H1 (cell line): ENCODE results near the gene CD8B2. TPM values are rescaled to one million over a fixed set of nuclear protein-coding genes. Genes with fewer than 3 reads are reported as not detected.

Experiments
- CTCF ChIA-PET: fragments of 300-600 bp; sonication (Branson Sonifier 250); formaldehyde crosslinking; loops from one replicate; lab custom pipeline; 2021; ENCODE audit not compliant: partially characterized antibody; lab: Charles Lee
- POLR2A ChIA-PET: fragments of 300-600 bp; sonication (Branson Sonifier 250); formaldehyde crosslinking; loops from one replicate; lab custom pipeline; 2021; ENCODE audit warnings: inconsistent platforms; ENCODE audit not compliant: partially characterized antibody; lab: Charles Lee
- DNase-seq, 2 experiments: peaks; one replicate each; pipeline versions ENCODE4 v3.0.0 to v3.0.0-alpha.2; 2010 to 2022; ENCODE audit warnings: low spot score in 2 of 2, low read depth in 1 of 2, mixed read lengths in 1 of 2
- FAIRE-seq: peaks from 2 replicates; lab custom pipeline; 2011; peaks lifted over from hg19 to GRCh38; lab: Jason Lieb, UNC
- H2AFZ ChIP-seq: 2 replicates; pipeline ENCODE4 v1.8.1; 2012; ENCODE audit warnings: low read length, inconsistent platforms
- H2AK5ac ChIP-seq: 2 replicates; pipeline ENCODE4 v1.6.1; 2013; ENCODE audit warnings: low read depth, low read length
- H2BK120ac ChIP-seq: replicated peaks from 2 replicates; pipeline ENCODE3; 2013; ENCODE audit warnings: low read depth, low read length, inconsistent platforms
- H2BK12ac ChIP-seq: 2 replicates; pipeline ENCODE4 v1.6.1; 2013; ENCODE audit warnings: low read depth, low read length
- H2BK15ac ChIP-seq: 2 replicates; pipeline ENCODE4 v1.6.1; 2013; ENCODE audit warnings: low read length
- H2BK20ac ChIP-seq: 2 replicates; pipeline ENCODE4 v1.6.1; 2013; ENCODE audit warnings: low read length
- H2BK5ac ChIP-seq: 2 replicates; pipeline ENCODE4 v1.6.1; 2013; ENCODE audit warnings: low read depth, low read length
- H3K14ac ChIP-seq: 2 replicates; pipeline ENCODE4 v1.6.1; 2013; ENCODE audit warnings: inconsistent platforms; ENCODE audit not compliant: insufficient read length
- H3K18ac ChIP-seq: 2 replicates; pipeline ENCODE4 v1.6.1; 2013; ENCODE audit warnings: low read length; ENCODE audit errors: extremely low read depth
- H3K23ac ChIP-seq: 2 replicates; pipeline ENCODE4 v1.6.1; 2013; ENCODE audit warnings: inconsistent platforms; ENCODE audit not compliant: insufficient read length
- H3K23me2 ChIP-seq: 2 replicates; pipeline ENCODE4 v1.6.1; 2013; ENCODE audit warnings: low read depth, low read length
- H3K27ac ChIP-seq: 2 replicates; pipeline ENCODE4 v1.6.1; 2011; ENCODE audit warnings: low read depth, low read length, inconsistent platforms
- H3K27me3 ChIP-seq, 4 experiments: replicated peaks in 1 of 4; 1 replicate in 1 of 4; 2 replicates in 3 of 4; pipeline versions ENCODE4 v1.6.1 to v1.8.1; 2011 to 2013; ENCODE audit warnings: low read length in 3 of 4, mild to moderate bottlenecking in 3 of 4, inconsistent platforms in 2 of 4, mixed read lengths in 2 of 4, moderate library complexity in 1 of 4; ENCODE audit not compliant: control insufficient read depth in 3 of 4, insufficient read depth in 3 of 4; ENCODE audit errors: extremely low read depth in 1 of 4
- H3K36me3 ChIP-seq, 4 experiments: 2 replicates each; pipeline versions ENCODE4 v1.6.1 to v1.8.1; 2011 to 2013; ENCODE audit warnings: mild to moderate bottlenecking in 4 of 4, low read length in 3 of 4, moderate library complexity in 2 of 4, control low read depth in 1 of 4, inconsistent platforms in 1 of 4; ENCODE audit not compliant: insufficient read depth in 4 of 4, control insufficient read depth in 2 of 4
- H3K4ac ChIP-seq: replicated peaks from 2 replicates; pipeline ENCODE3; 2013; ENCODE audit warnings: low read length, low read depth, mixed read lengths, inconsistent platforms; ENCODE audit not compliant: insufficient read length
- H3K4me1 ChIP-seq, 4 experiments: replicated peaks in 1 of 4; 1 replicate in 1 of 4; 2 replicates in 3 of 4; pipeline versions ENCODE4 v1.6.1 to v1.8.1; 2011 to 2013; ENCODE audit warnings: low read length in 3 of 4, inconsistent platforms in 2 of 4, mixed read lengths in 1 of 4; ENCODE audit not compliant: insufficient read depth in 4 of 4, control insufficient read depth in 3 of 4
- H3K4me2 ChIP-seq, 2 experiments: 2 replicates each; pipeline versions ENCODE4 v1.6.1 to v1.8.1; 2011 to 2013; ENCODE audit warnings: low read depth in 2 of 2, low read length in 2 of 2, control low read depth in 1 of 2, inconsistent platforms in 1 of 2, mild to moderate bottlenecking in 1 of 2; ENCODE audit not compliant: insufficient read depth in 1 of 2
- H3K4me3 ChIP-seq, 4 experiments: fragments of 200-600, 300-600 bp in 1 of 4; sonication (generic), shearing (Covaris generic), sonication (Bioruptor Twin) in 1 of 4; 2 replicates each; pipeline versions ENCODE4 v1.5.1 to v1.8.1; 2011 to 2016; ENCODE audit warnings: low read length in 4 of 4, low read depth in 3 of 4, control low read depth in 2 of 4, inconsistent platforms in 2 of 4, mild to moderate bottlenecking in 2 of 4, mixed read lengths in 1 of 4, moderate library complexity in 1 of 4; ENCODE audit not compliant: insufficient read depth in 2 of 4; ENCODE audit errors: extremely low read depth in 1 of 4
- H3K56ac ChIP-seq: replicated peaks from 2 replicates; pipeline ENCODE3; 2013; ENCODE audit warnings: low read depth, mild to moderate bottlenecking, mixed read lengths, low read length, inconsistent platforms; ENCODE audit not compliant: insufficient read length
- H3K79me1 ChIP-seq: 2 replicates; pipeline ENCODE4 v1.6.1; 2013; ENCODE audit warnings: low read depth, low read length, control low read depth
- H3K79me2 ChIP-seq, 2 experiments: 2 replicates each; pipeline versions ENCODE4 v1.6.1 to v1.8.1; 2012 to 2013; ENCODE audit warnings: low read length in 2 of 2, mild to moderate bottlenecking in 2 of 2, inconsistent platforms in 1 of 2; ENCODE audit not compliant: insufficient read depth in 2 of 2, control insufficient read depth in 1 of 2
- H3K9ac ChIP-seq, 4 experiments: replicated peaks in 1 of 4; 1 replicate in 1 of 4; 2 replicates in 3 of 4; pipeline versions ENCODE4 v1.6.1 to v1.8.1; 2011 to 2013; ENCODE audit warnings: low read depth in 3 of 4, low read length in 3 of 4, control low read depth in 2 of 4, mild to moderate bottlenecking in 2 of 4, moderate library complexity in 2 of 4, inconsistent platforms in 1 of 4; ENCODE audit errors: extremely low read depth in 1 of 4
- H3K9me3 ChIP-seq, 2 experiments: 2 replicates each; pipeline versions ENCODE4 v1.6.1 to v1.8.1; 2012 to 2013; ENCODE audit warnings: mild to moderate bottlenecking in 2 of 2, moderate library complexity in 2 of 2, control low read depth in 1 of 2, inconsistent platforms in 1 of 2, low read depth in 1 of 2, low read length in 1 of 2, mixed read lengths in 1 of 2; ENCODE audit not compliant: insufficient read depth in 2 of 2
- H4K20me1 ChIP-seq, 2 experiments: replicated peaks in 1 of 2; 2 replicates each; pipeline versions ENCODE3 to v1.8.1; 2011 to 2013; ENCODE audit warnings: inconsistent platforms in 2 of 2, low read length in 2 of 2, mild to moderate bottlenecking in 1 of 2; ENCODE audit not compliant: insufficient read depth in 2 of 2, control insufficient read depth in 1 of 2
- H4K5ac ChIP-seq: 2 replicates; pipeline ENCODE4 v1.6.1; 2013; ENCODE audit warnings: low read length, low read depth, mixed read lengths, inconsistent platforms; ENCODE audit not compliant: insufficient read length
- H4K8ac ChIP-seq: 2 replicates; pipeline ENCODE4 v1.8.0; 2013; ENCODE audit warnings: mild to moderate bottlenecking, moderate library complexity, low read length, inconsistent platforms; ENCODE audit not compliant: insufficient read depth; ENCODE audit errors: extremely low read depth
- H4K91ac ChIP-seq: replicated peaks from 2 replicates; pipeline ENCODE3; 2013; ENCODE audit warnings: low read length, mixed read lengths, inconsistent platforms; ENCODE audit not compliant: insufficient read length
- CEBPB ChIP-seq: IDR thresholded peaks from 2 replicates; pipeline ENCODE4 v1.6.1; 2012; ENCODE audit warnings: low read depth, low read length
- EZH2 ChIP-seq: fragments of 200-600 bp; sonication (generic); IDR thresholded peaks from 2 replicates; pipeline ENCODE4 v1.7.1; 2012; ENCODE audit warnings: low read depth, mild to moderate bottlenecking, moderate library complexity, low read length, inconsistent platforms; ENCODE audit not compliant: severe bottlenecking
- HDAC6 ChIP-seq: IDR thresholded peaks from one replicate; pipeline ENCODE4 v1.7.1; 2012; ENCODE audit warnings: low read depth, mild to moderate bottlenecking, inconsistent platforms, low read length, moderate library complexity
- JUND ChIP-seq: IDR thresholded peaks from 2 replicates; pipeline ENCODE4 v1.6.1; 2011; ENCODE audit warnings: mild to moderate bottlenecking, improper control_type of control experiment, low read length
- SRF ChIP-seq: IDR thresholded peaks from 2 replicates; pipeline ENCODE4 v1.6.1; 2011; ENCODE audit warnings: mild to moderate bottlenecking, low read depth, low read length, moderate library complexity
- TAF1 ChIP-seq: IDR thresholded peaks from 2 replicates; pipeline ENCODE4 v1.6.1; 2011; ENCODE audit warnings: mild to moderate bottlenecking, low read depth, low read length
- TAF7 ChIP-seq: optimal IDR thresholded peaks from 2 replicates; pipeline ENCODE3; 2011; ENCODE audit warnings: low read depth, mild to moderate bottlenecking, inconsistent platforms, low read length, moderate library complexity, borderline replicate concordance
- WGBS, 2 experiments: shearing (Covaris generic) in 1 of 2; methylation state at CpG; one replicate each; pipeline versions ENCODE4 v1.1.6 to v1.1.7; 2013 to 2015; ENCODE audit warnings: low lambda C conversion rate in 2 of 2, mixed read lengths in 2 of 2, inconsistent platforms in 1 of 2, low coverage in 1 of 2, missing lambda C conversion rate in 1 of 2; ENCODE audit not compliant: insufficient replicate concordance in 2 of 2, insufficient coverage in 1 of 2, insufficient read length in 1 of 2; ENCODE audit errors: extremely low coverage in 1 of 2, missing lambda C conversion rate in 1 of 2; 5-methylcytosine and 5-hydroxymethylcytosine counted together
- polyA plus RNA-seq, 7 experiments: library from polyadenylated mRNA; depleted of rRNA in 3 of 7; stranded (reverse) in 5 of 7; unstranded in 2 of 7; fragments of >200 nt in 5 of 7; fragments of 200-250 nt in 2 of 7; gene quantifications; 1 replicate in 5 of 7; 2 replicates in 1 of 7; 4 replicates in 1 of 7; pipeline versions ENCODE4 v1.2.1 to v1.2.3, GENCODE V29; 2011 to 2013; ENCODE audit warnings: missing spikeins in 2 of 7, mixed read lengths in 2 of 7
- total RNA-seq: library from RNA; stranded (reverse); fragmentation: NEBNext Ultra II Directional; extraction: Animal tissue kit (Norgen Biotek cat#: 25700); gene quantifications from 2 replicates; pipeline ENCODE4 v1.2.1, GENCODE V29; 2021

CD8B2 gene
- total and polyA plus RNA-seq, 2 of the 8 experiments (the other 6 are each of a cell fraction or from before 2014, with no cell fraction given): 0.03 TPM; not detected in 1

DNA sequence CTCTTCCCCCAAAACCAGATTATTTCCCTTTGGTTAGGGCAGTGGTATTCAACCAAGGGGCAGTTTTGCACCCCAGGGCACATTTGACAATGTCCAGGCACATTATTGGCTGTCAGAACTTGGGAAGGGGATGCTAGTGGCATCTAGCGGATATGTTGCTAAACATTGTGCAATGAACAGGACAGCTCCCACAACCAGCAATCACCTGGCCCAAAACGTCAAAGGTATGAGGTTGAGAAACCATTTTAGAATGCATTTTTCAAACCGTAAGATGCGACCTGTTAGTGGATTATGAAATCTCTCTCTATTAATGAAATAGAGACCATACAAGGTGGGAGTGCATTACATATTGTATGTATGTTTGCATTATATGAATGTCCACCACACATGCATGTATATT is 54.2 kb downstream of the CD8B2 start:
- CTCF ChIA-PET: interaction anchor here (1.5 to 3.9 kb wide), 4 partner anchors 16 to 436 kb away, joined by 4 to 23 read pairs (median 12); no protein-coding TSS in a partner anchor
- Histone ChIP-seq H3K56ac (no peak overlapping the region), H3K27me3 (no peaks in the 10 kb centered on the region; a peak in 1 of 7 replicates), H3K79me1 (no peaks in the 10 kb centered on the region), H3K14ac (no peak overlapping the region), H3K79me2 (no peaks in the 10 kb centered on the region), H3K36me3 (no peaks in the 10 kb centered on the region), H3K18ac (no peak overlapping the region), H4K5ac (no peak overlapping the region), H2AFZ (no peak overlapping the region), H3K9me3 (no peaks in the 10 kb centered on the region), H3K9ac (no peak overlapping the region), H2BK20ac (no peak overlapping the region), H3K4me3 (no peak overlapping the region), H3K23ac (no peak overlapping the region), H2BK120ac (no peak overlapping the region), H4K8ac (no peak overlapping the region; the same call in 1 of the 2 replicates), H4K91ac (no peak overlapping the region), H4K20me1 (no peaks in the 10 kb centered on the region), H2AK5ac (no peak overlapping the region), H2BK12ac (no peak overlapping the region), H3K4me1 (no peaks in the 10 kb centered on the region), H2BK15ac (no peak overlapping the region), H3K27ac (no peak overlapping the region), H3K4ac (no peak overlapping the region), H2BK5ac (no peak overlapping the region), H3K23me2 (no peaks in the 10 kb centered on the region), H3K4me2 (no peak overlapping the region)
- POLR2A ChIA-PET: no interaction called here
- FAIRE-seq (no peak), DNase-seq (no peak)
- 93% methylated on average over 4 of the region's 4 CpGs; no CpG with 5 or more reads in 1 of the 2 experiments for WGBS, 2 experiments
- TF ChIP-seq TAF7: no peak
- TF ChIP-seq SRF: no peak
- TF ChIP-seq CEBPB: no peak
- no peak for TF ChIP-seq TAF1
- TF ChIP-seq EZH2: no peak
- TF ChIP-seq JUND: no peak
- no peak for TF ChIP-seq HDAC6
